Aorta (tissue), 4 donors: ENCODE measurements around the gene DYNC1H1. TPM values are rescaled to one million over a fixed set of nuclear protein-coding genes. Genes with fewer than 3 reads are reported as not detected.

Experiments used
- polyA plus RNA-seq, 2 donors: library from polyadenylated mRNA; stranded (reverse); fragments of 200-250 nt; gene quantifications; one replicate each; pipeline ENCODE4 v1.2.3, GENCODE V29; 2013
- total RNA-seq, 2 donors: library from RNA; stranded (reverse); fragmentation: NEBNext Ultra II Directional; extraction: Animal tissue kit (Norgen Biotek cat#: 25700); gene quantifications; one replicate each; pipeline ENCODE4 v1.2.1, GENCODE V29; 2021
- donor health status: healthy with polysubstance abuse.
- donor health status: Bipolar disorder and iron deficiency.
- donor health status: DM: no; HTN: no; CAD: no.
- donor health status: DM: yes; HTN: yes; CAD: no.

Gene DYNC1H1
- total and polyA plus RNA-seq, 4 donors: 26.5 to 481 (median 301) TPM

Other genes with a start within 250 kb of the DYNC1H1 start
- 100 to 1,000 TPM; 128 to 155 TPM for gene PPP2R5C, start 202.9 kb upstream of the DYNC1H1 start, total RNA-seq
- 100 to 1,000 TPM in 1 of 2 donors, 10 to 100 TPM in 1; 64.0 to 102 TPM for gene PPP2R5C, start 202.9 kb upstream of the DYNC1H1 start, polyA plus RNA-seq
- 100 to 1,000 TPM; 254 to 379 TPM for gene HSP90AA1, start 122.5 kb downstream of the DYNC1H1 start, total RNA-seq
- gene HSP90AA1, start 122.5 kb downstream of the DYNC1H1 start, polyA plus RNA-seq: 100 to 1,000 TPM; 189 to 272 TPM
- gene WDR20, start 175.3 kb downstream of the DYNC1H1 start, total RNA-seq: 10 to 100 TPM; 27.5 to 35.0 TPM
- 10 to 100 TPM in 1 of 2 donors, 1 to 10 TPM in 1; 6.6 to 15.1 TPM for gene WDR20, start 175.3 kb downstream of the DYNC1H1 start, polyA plus RNA-seq